ENCODE data around the gene CDH4.

Gene CDH4

GRCh38 chr20:61857414-61857775, 605.3 kb downstream of the CDH4 start:
- no peak overlapping the region for H3K27ac ChIP-seq
- H3K9me3 ChIP-seq, result no peaks in the 10 kb centered on the region
- no peak overlapping the region for H3K4me3 ChIP-seq (ENCODE audit: low read depth in 1 of 2, low read length in 1 of 2)
- H3K36me3 ChIP-seq, result no peaks in the 10 kb centered on the region
- TF ChIP-seq CTCF (IDR thresholded peaks at IDR 0.05), result no peak
- H3K27me3 ChIP-seq, result no peaks in the 10 kb centered on the region
- H3K4me1 ChIP-seq (ENCODE audit: control insufficient read depth in 1 of 2, insufficient read depth in 1 of 2, low read depth in 1 of 2, low read length in 1 of 2), result no peaks in the 10 kb centered on the region

GRCh38 chr20:61857884-61858283, 605.8 kb downstream of the CDH4 start:
- Histone ChIP-seq H3K36me3 (no peaks in the 10 kb centered on the region), H3K27ac (no peak overlapping the region), H3K27me3 (no peaks in the 10 kb centered on the region), H3K4me3 (ENCODE audit: low read depth in 1 of 2, low read length in 1 of 2) (no peak overlapping the region), H3K9me3 (no peaks in the 10 kb centered on the region), H3K4me1 (ENCODE audit: control insufficient read depth in 1 of 2, insufficient read depth in 1 of 2, low read depth in 1 of 2, low read length in 1 of 2) (no peaks in the 10 kb centered on the region)
- no peak for TF ChIP-seq CTCF (IDR thresholded peaks at IDR 0.05)

- no peaks in the 10 kb centered on the region for H3K36me3 ChIP-seq
- no peaks in the 10 kb centered on the region for H3K9me3 ChIP-seq
- no peaks in the 10 kb centered on the region for H3K27me3 ChIP-seq
- H3K4me1 ChIP-seq (ENCODE audit: control insufficient read depth in 1 of 2, insufficient read depth in 1 of 2, low read depth in 1 of 2, low read length in 1 of 2), result no peaks in the 10 kb centered on the region
- no peak overlapping the region for H3K4me3 ChIP-seq (ENCODE audit: low read depth in 1 of 2, low read length in 1 of 2)
- no peak overlapping the region for H3K27ac ChIP-seq
- no peak for TF ChIP-seq CTCF (IDR thresholded peaks at IDR 0.05)
Observed at GRCh38 chr20:61859767-61860166, 607.7 kb downstream of the CDH4 start.

- Histone ChIP-seq H3K9me3 (no peaks in the 10 kb centered on the region), H3K27me3 (no peaks in the 10 kb centered on the region), H3K36me3 (no peaks in the 10 kb centered on the region), H3K4me3 (ENCODE audit: low read depth in 1 of 2, low read length in 1 of 2) (no peak overlapping the region), H3K27ac (no peak overlapping the region), H3K4me1 (ENCODE audit: control insufficient read depth in 1 of 2, insufficient read depth in 1 of 2, low read depth in 1 of 2, low read length in 1 of 2) (no peaks in the 10 kb centered on the region)
- TF ChIP-seq CTCF (IDR thresholded peaks at IDR 0.05), result no peak
Observed at GRCh38 chr20:61860260-61860987, 608.4 kb downstream of the CDH4 start.

- Histone ChIP-seq H3K4me3 (ENCODE audit: low read depth in 1 of 2, low read length in 1 of 2) (no peak overlapping the region), H3K27ac (no peak overlapping the region), H3K27me3 (no peaks in the 10 kb centered on the region), H3K4me1 (ENCODE audit: control insufficient read depth in 1 of 2, insufficient read depth in 1 of 2, low read depth in 1 of 2, low read length in 1 of 2) (no peaks in the 10 kb centered on the region), H3K9me3 (no peaks in the 10 kb centered on the region), H3K36me3 (no peaks in the 10 kb centered on the region)
- no peak for TF ChIP-seq CTCF (IDR thresholded peaks at IDR 0.05)
Observed at GRCh38 chr20:61861054-61861841, 609.2 kb downstream of the CDH4 start.
